HG03354 (cell line): ENCODE data around the gene SYT14.
"Not testable (repeated sequence)": the region's sequence is repeated elsewhere in the genome, so short reads cannot be mapped to it uniquely, and the experiment has no call there.

Experiments used
- ATAC-seq: cut with Tn5 transposase; IDR thresholded peaks from one replicate; pipeline ENCODE4 v1.9.1; 2021; ENCODE audit warnings: mild to moderate bottlenecking; ENCODE audit not compliant: unreplicated experiment, poor library complexity, severe bottlenecking

SYT14 gene

GRCh38 chr1:210092366-210092765 lies 154.3 kb downstream of the SYT14 start:
- ATAC-seq, result no peak

- no peak for ATAC-seq
These were observed 155.4 kb downstream of the SYT14 start for GRCh38 chr1:210093461-210093860.

GRCh38 chr1:210098356-210098755 lies 160.3 kb downstream of the SYT14 start:
- ATAC-seq, result no peak

- ATAC-seq, result no peak
These were observed 161.9 kb downstream of the SYT14 start for GRCh38 chr1:210099921-210100320.

GRCh38 chr1:210104103-210104502 lies 166.1 kb downstream of the SYT14 start:
- ATAC-seq, result peak; percentile 65

- not testable (repeated sequence) for ATAC-seq
These were observed 174.9 kb downstream of the SYT14 start for GRCh38 chr1:210112906-210113305.

- no peak for ATAC-seq
These were observed 179.2 kb downstream of the SYT14 start for GRCh38 chr1:210117198-210117597.

GRCh38 chr1:210117681-210118170 lies 179.7 kb downstream of the SYT14 start:
- no peak for ATAC-seq

GRCh38 chr1:210123383-210123782 lies 185.4 kb downstream of the SYT14 start:
- no peak for ATAC-seq

GRCh38 chr1:210123924-210124589 lies 186.0 kb downstream of the SYT14 start:
- ATAC-seq, result no peak

- ATAC-seq, result no peak
These were observed 186.7 kb downstream of the SYT14 start for GRCh38 chr1:210124736-210125135.

- no peak for ATAC-seq
These were observed 187.1 kb downstream of the SYT14 start for GRCh38 chr1:210125143-210125542.

- no peak for ATAC-seq
These were observed 191.1 kb downstream of the SYT14 start for GRCh38 chr1:210129092-210129491.

- ATAC-seq, result peak; percentile 79
These were observed 191.7 kb downstream of the SYT14 start for GRCh38 chr1:210129759-210130158.

- ATAC-seq, result no peak
These were observed 194.6 kb downstream of the SYT14 start for GRCh38 chr1:210132582-210132981.

GRCh38 chr1:210143465-210144062 lies 205.5 kb downstream of the SYT14 start:
- ATAC-seq, result peak; percentile 69

- ATAC-seq, result no peak
These were observed 206.7 kb downstream of the SYT14 start for GRCh38 chr1:210144736-210145135.

- no peak for ATAC-seq
These were observed 213.1 kb downstream of the SYT14 start for GRCh38 chr1:210151052-210151672.

- no peak for ATAC-seq
These were observed 221.2 kb downstream of the SYT14 start for GRCh38 chr1:210159211-210159610.

GRCh38 chr1:210170220-210170619 lies 232.2 kb downstream of the SYT14 start:
- no peak for ATAC-seq

GRCh38 chr1:210174133-210174532 lies 236.1 kb downstream of the SYT14 start:
- no peak for ATAC-seq
